B cell (primary cell): ENCODE data around the gene MCOLN1. TPM values are rescaled to one million over a fixed set of nuclear protein-coding genes. Genes with fewer than 3 reads are reported as not detected.
A peak's percentile ranks its signal among the peaks of the same experiment; 100 is the strongest.

Experiments used
- ATAC-seq: fragments of 200-7000 bp; cut with Tn5 transposase; one replicate; pipeline ENCODE4 v1.10.0; 2021; ENCODE audit warnings: low read depth, mild to moderate bottlenecking, moderate number of reproducible peaks, moderate library complexity
- CTCF ChIA-PET: fragments of 350-600 bp; sonication (Branson Sonifier 250); formaldehyde crosslinking; loops from one replicate; lab custom pipeline; 2021; ENCODE audit warnings: antibody characterized with exemption, inconsistent platforms; lab: Charles Lee
- POLR2A ChIA-PET: fragments of 350-600 bp; sonication (Branson Sonifier 250); formaldehyde crosslinking; loops from one replicate; lab custom pipeline; 2021; ENCODE audit warnings: antibody characterized with exemption; lab: Charles Lee
- DNase-seq: peaks from one replicate; pipeline ENCODE4 v3.0.0; 2013
- H2AFZ ChIP-seq: 2 replicates; pipeline ENCODE4 v1.6.1; 2012; ENCODE audit warnings: mild to moderate bottlenecking, low read depth, low read length; ENCODE audit not compliant: insufficient read depth, poor library complexity, severe bottlenecking
- H3K27ac ChIP-seq, 2 donors: 1 replicate in 1 of 2; 2 replicates in 1 of 2; pipeline ENCODE4 v1.5.1; 2012 to 2013; ENCODE audit warnings: low read length in 2 of 2, mild to moderate bottlenecking in 2 of 2, moderate library complexity in 1 of 2
- H3K27me3 ChIP-seq, 4 experiments: fragments of 200-600 bp in 1 of 4; sonication (generic) in 1 of 4; replicated peaks in 1 of 4; 1 replicate in 2 of 4; 2 replicates in 2 of 4; pipeline versions ENCODE4 v1.6.1 to v1.7.0; 2013 to 2016; ENCODE audit warnings: low read length in 3 of 4, mild to moderate bottlenecking in 2 of 4, mixed read lengths in 1 of 4, moderate library complexity in 1 of 4; ENCODE audit not compliant: insufficient read depth in 4 of 4, control insufficient read depth in 3 of 4; ENCODE audit errors: control extremely low read depth in 1 of 4
- H3K36me3 ChIP-seq, 2 experiments: replicated peaks in 1 of 2; 1 replicate in 1 of 2; 2 replicates in 1 of 2; pipeline versions ENCODE4 v1.6.1 to v1.7.1; 2013; ENCODE audit warnings: low read length in 1 of 2; ENCODE audit not compliant: insufficient read depth in 2 of 2, control insufficient read depth in 1 of 2; ENCODE audit errors: control extremely low read depth in 1 of 2, extremely low read depth in 1 of 2
- H3K4me1 ChIP-seq, 2 donors: fragments of 200-600 bp in 1 of 2; sonication (generic) in 1 of 2; 1 replicate in 1 of 2; 2 replicates in 1 of 2; pipeline versions ENCODE4 v1.5.1 to v1.6.1; 2013 to 2017; ENCODE audit warnings: low read length in 2 of 2; ENCODE audit not compliant: control insufficient read depth in 2 of 2, insufficient read depth in 2 of 2
- H3K4me2 ChIP-seq: replicated peaks from 2 replicates; pipeline ENCODE3; 2012; ENCODE audit warnings: mild to moderate bottlenecking, low read depth, low read length; ENCODE audit not compliant: poor library complexity, severe bottlenecking
- H3K4me3 ChIP-seq, 5 experiments: fragments of 200-600 bp in 1 of 5; sonication (generic) in 1 of 5; 1 replicate in 3 of 5; 2 replicates in 2 of 5; pipeline versions ENCODE4 v1.5.1 to v1.7.0; 2011 to 2016; ENCODE audit warnings: low read length in 4 of 5, mild to moderate bottlenecking in 4 of 5, low read depth in 2 of 5, control low read depth in 1 of 5, moderate library complexity in 1 of 5; ENCODE audit not compliant: insufficient read depth in 1 of 5; ENCODE audit errors: control extremely low read depth in 1 of 5, extremely low read depth in 1 of 5
- H3K79me2 ChIP-seq: fragments of 200-600 bp; sonication (generic); one replicate; pipeline ENCODE4 v1.6.0; 2016; ENCODE audit warnings: low read length; ENCODE audit not compliant: control insufficient read depth, insufficient read depth
- H3K9ac ChIP-seq: fragments of 200-600 bp; sonication (generic); 2 replicates; pipeline ENCODE4 v1.6.1; 2017; ENCODE audit warnings: mild to moderate bottlenecking, low read length, moderate library complexity
- H3K9me3 ChIP-seq, 3 donors: one replicate each; pipeline versions ENCODE4 v1.6.1 to v1.7.1; 2013; ENCODE audit warnings: low read length in 2 of 3; ENCODE audit not compliant: control insufficient read depth in 2 of 3, insufficient read depth in 1 of 3; ENCODE audit errors: control extremely low read depth in 1 of 3
- H4K20me1 ChIP-seq: 2 replicates; pipeline ENCODE4 v1.6.0; 2012; ENCODE audit warnings: mild to moderate bottlenecking, low read length; ENCODE audit not compliant: insufficient read depth, control insufficient read depth, poor library complexity, severe bottlenecking
- H3K27ac Mint-ChIP-seq: one replicate; pipeline ENCODE4 v1.8.0; 2021; ENCODE audit warnings: mixed read lengths
- H3K27me3 Mint-ChIP-seq: one replicate; pipeline ENCODE4 v1.8.0; 2021; ENCODE audit warnings: mixed read lengths
- H3K4me1 Mint-ChIP-seq: one replicate; pipeline ENCODE4 v1.8.0; 2021; ENCODE audit warnings: mixed read lengths
- H3K4me3 Mint-ChIP-seq: one replicate; pipeline ENCODE4 v1.8.0; 2021; ENCODE audit warnings: mixed read lengths
- H3K9me3 Mint-ChIP-seq: one replicate; pipeline ENCODE4 v1.8.0; 2022; ENCODE audit warnings: mixed read lengths; ENCODE audit not compliant: insufficient read depth
- CTCF ChIP-seq: fragments of 200-600 bp; IDR thresholded peaks from one replicate; pipeline ENCODE4 v1.8.0; 2022; ENCODE audit warnings: antibody characterized with exemption, mild to moderate bottlenecking
- EZH2 ChIP-seq: IDR thresholded peaks from 2 replicates; pipeline ENCODE4 v1.6.1; 2012; ENCODE audit warnings: borderline replicate concordance, low read depth, mild to moderate bottlenecking, moderate library complexity, low read length; ENCODE audit not compliant: insufficient read depth, poor library complexity, severe bottlenecking
- WGBS: methylation state at CpG from one replicate; pipeline ENCODE4 v1.1.5; 2013; ENCODE audit warnings: missing lambda C conversion rate; ENCODE audit not compliant: insufficient coverage; 5-methylcytosine and 5-hydroxymethylcytosine counted together
- intact Hi-C: fragments of 100-400 bp; cut with micrococcal nuclease; formaldehyde crosslinking; loops from one replicate; pipeline ENCODE4 v1.10.0; 2022
- polyA plus RNA-seq: library from polyadenylated mRNA; depleted of rRNA; stranded (reverse); fragments of >200 nt; gene quantifications from 2 replicates; pipeline ENCODE4 v1.2.3, GENCODE V29; 2012
- total RNA-seq, 2 donors: library from RNA; stranded (reverse); fragments of 120-200 nt in 1 of 2; gene quantifications; 1 replicate in 1 of 2; 2 replicates in 1 of 2; pipeline versions ENCODE4 v1.2.3 to v1.2.4, GENCODE V29; 2013 to 2022

MCOLN1 gene
- total and polyA plus RNA-seq, 2 donors (not counting 1 experiment from before 2014, with no cell fraction given): 12.5 to 19.0 TPM

GRCh38 chr19:7488736-7489353, 33.6 kb upstream of the MCOLN1 start, which contains the start of gene PEX11G:
Gene PEX11G (minus strand): TSS chr19:7489035. CDS start chr19:7489010, 25 bp downstream.
- peak within 1 kb of the TSS in 1 of 2 donors; percentile 67 for H3K27ac ChIP-seq
- intact Hi-C loops: loop anchor here (1.0 to 2.0 kb wide), 3 partner anchors 16 to 46 kb away; partner anchors contain the start of genes MCOLN1 and PNPLA6
- peaks cover 7% of the 10 kb centered on the region for H3K4me1 Mint-ChIP-seq
- no peaks in the 10 kb centered on the region for H4K20me1 ChIP-seq
- no peaks in the 10 kb centered on the region for H3K27me3 Mint-ChIP-seq
- peaks cover 5 to 14% of the 10 kb centered on the region in 2 donors for H3K4me1 ChIP-seq
- H3K9ac ChIP-seq: peak within 1 kb of the TSS; percentile 68
- H3K4me2 ChIP-seq: peak within 1 kb of the TSS; percentile 80
- H3K27me3 ChIP-seq: peaks cover 0 to 3% (median 0%) of the 10 kb centered on the region in 4 experiments
- ChIA-PET CTCF (no interaction called here), POLR2A (no interaction called here)
- H2AFZ ChIP-seq: peak within 1 kb of the TSS; percentile 64
- no peaks in the 10 kb centered on the region for H3K9me3 ChIP-seq
- peaks cover 2% of the 10 kb centered on the region for H3K79me2 ChIP-seq
- ATAC-seq (peak; percentile 99), DNase-seq (peak; percentile 93)
- no peaks in the 10 kb centered on the region for H3K36me3 ChIP-seq
- peak within 1 kb of the TSS; percentile 81 for H3K27ac Mint-ChIP-seq
- peak within 1 kb of the TSS; percentile 43 to 67 (median 61) for H3K4me3 ChIP-seq
- H3K4me3 Mint-ChIP-seq: peak within 1 kb of the TSS; percentile 90
- 1% methylated on average over 45 of the region's 49 CpGs for whole genome bisulfite sequencing
- no peaks in the 10 kb centered on the region for H3K9me3 Mint-ChIP-seq
- TF ChIP-seq EZH2: no peak
- TF ChIP-seq CTCF: no peak

- H3K4me3 Mint-ChIP-seq: peak overlapping the region; percentile 90
- ChIA-PET CTCF (interaction anchor here (0.6 kb wide), 1 partner anchor 390 kb away, joined by 4 read pairs; no protein-coding TSS in a partner anchor), POLR2A (interaction anchor here (0.7 kb wide), 1 partner anchor 916 kb away, joined by 5 read pairs; no protein-coding TSS in a partner anchor)
- intact Hi-C loops: loop anchor here (1.0 to 2.0 kb wide), 3 partner anchors 15 to 46 kb away; partner anchors contain the start of genes MCOLN1 and PNPLA6
- H3K4me1 Mint-ChIP-seq: peaks cover 7% of the 10 kb centered on the region
- DNase-seq (no peak), ATAC-seq (no peak)
- H4K20me1 ChIP-seq: no peaks in the 10 kb centered on the region
- no peak overlapping the region for H3K27ac ChIP-seq
- peak overlapping the region; percentile 80 for H3K4me2 ChIP-seq
- no peaks in the 10 kb centered on the region for H3K9me3 ChIP-seq
- no peaks in the 10 kb centered on the region for H3K27me3 Mint-ChIP-seq
- peaks cover 2% of the 10 kb centered on the region for H3K79me2 ChIP-seq
- H3K27me3 ChIP-seq: peaks cover 0 to 3% (median 0%) of the 10 kb centered on the region in 4 experiments
- WGBS: 94% methylated on average over 8 of the region's 11 CpGs
- peak overlapping the region; percentile 64 for H2AFZ ChIP-seq
- peak overlapping the region; percentile 32 for H3K27ac Mint-ChIP-seq
- TF ChIP-seq CTCF (no peak), EZH2 (no peak)
- H3K4me3 ChIP-seq: peak overlapping the region in 4 of 5 experiments; percentile 41 to 67 (median 62)
- H3K9me3 Mint-ChIP-seq: no peaks in the 10 kb centered on the region
- H3K9ac ChIP-seq: peak overlapping the region; percentile 68
- H3K4me1 ChIP-seq: peaks cover 5 to 14% of the 10 kb centered on the region in 2 donors
- H3K36me3 ChIP-seq: no peaks in the 10 kb centered on the region
Measured at GRCh38 chr19:7489609-7490044, 32.8 kb upstream of the MCOLN1 start.
